Measurements from ENCODE around the gene C5orf63. TPM values are rescaled to one million over a fixed set of nuclear protein-coding genes. Genes with fewer than 3 reads are reported as not detected.
"Not testable (repeated sequence)": the region's sequence is repeated elsewhere in the genome, so short reads cannot be mapped to it uniquely, and the experiment has no call there.

Gene C5orf63
- total RNA-seq, 1 experiment from 2014 or later: 4.7 TPM

DNA sequence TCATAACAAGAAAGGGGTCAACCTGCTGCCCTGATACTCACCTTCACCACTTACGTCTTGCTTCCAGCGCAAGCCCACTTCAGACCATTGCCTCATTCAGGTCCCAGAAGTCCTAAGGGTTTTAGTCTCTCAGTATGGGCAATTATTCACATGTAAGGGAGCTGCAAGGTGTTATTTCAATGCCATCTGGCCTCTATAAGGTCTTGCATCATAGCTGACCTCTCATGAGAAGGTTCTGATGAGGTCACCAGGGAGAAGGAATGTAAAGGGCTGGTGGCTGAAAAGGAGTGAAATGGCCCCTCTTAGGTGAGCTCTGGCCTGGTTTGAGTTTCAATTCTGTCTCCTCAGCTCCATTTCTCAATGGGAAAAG, 41.5 kb downstream of the C5orf63 start:
- DNase-seq (ENCODE audit: low read depth): no peak

DNA sequence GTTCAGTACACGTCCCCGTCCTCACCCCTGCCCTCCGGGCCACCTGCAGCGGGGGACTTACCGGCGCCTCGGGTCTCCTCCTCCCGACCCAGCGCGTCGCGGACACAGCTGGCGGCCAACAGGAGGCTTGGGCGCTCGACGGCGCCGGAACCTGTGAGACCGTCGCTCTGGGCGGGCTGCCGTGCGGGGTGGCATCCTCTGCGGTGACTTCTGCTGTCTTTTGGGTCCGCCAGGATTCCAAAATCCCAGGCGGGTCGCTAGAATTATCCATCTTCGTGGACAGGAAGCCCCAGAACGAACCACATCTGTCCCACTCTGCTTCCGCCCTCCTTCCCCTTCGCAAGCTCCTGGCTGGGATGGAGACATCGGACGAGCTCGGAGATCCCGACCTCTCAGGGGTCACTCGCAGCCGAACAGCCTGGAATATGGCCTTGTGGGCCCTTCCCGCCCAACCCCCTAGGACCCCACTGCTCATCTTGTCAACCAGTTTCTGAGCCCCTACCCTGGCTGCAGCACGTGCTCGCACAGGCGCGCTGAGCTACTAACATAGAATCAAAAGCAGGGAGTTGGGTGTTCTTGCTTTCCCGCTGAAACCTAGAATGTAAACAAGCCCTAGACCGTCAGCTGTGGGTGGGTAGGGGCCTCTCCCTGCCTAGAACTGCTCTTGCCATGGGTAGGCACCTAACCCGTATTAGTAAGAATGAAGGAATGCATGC, 42.0 kb downstream of the C5orf63 start:
- DNase-seq (ENCODE audit: low read depth): no peak

DNA sequence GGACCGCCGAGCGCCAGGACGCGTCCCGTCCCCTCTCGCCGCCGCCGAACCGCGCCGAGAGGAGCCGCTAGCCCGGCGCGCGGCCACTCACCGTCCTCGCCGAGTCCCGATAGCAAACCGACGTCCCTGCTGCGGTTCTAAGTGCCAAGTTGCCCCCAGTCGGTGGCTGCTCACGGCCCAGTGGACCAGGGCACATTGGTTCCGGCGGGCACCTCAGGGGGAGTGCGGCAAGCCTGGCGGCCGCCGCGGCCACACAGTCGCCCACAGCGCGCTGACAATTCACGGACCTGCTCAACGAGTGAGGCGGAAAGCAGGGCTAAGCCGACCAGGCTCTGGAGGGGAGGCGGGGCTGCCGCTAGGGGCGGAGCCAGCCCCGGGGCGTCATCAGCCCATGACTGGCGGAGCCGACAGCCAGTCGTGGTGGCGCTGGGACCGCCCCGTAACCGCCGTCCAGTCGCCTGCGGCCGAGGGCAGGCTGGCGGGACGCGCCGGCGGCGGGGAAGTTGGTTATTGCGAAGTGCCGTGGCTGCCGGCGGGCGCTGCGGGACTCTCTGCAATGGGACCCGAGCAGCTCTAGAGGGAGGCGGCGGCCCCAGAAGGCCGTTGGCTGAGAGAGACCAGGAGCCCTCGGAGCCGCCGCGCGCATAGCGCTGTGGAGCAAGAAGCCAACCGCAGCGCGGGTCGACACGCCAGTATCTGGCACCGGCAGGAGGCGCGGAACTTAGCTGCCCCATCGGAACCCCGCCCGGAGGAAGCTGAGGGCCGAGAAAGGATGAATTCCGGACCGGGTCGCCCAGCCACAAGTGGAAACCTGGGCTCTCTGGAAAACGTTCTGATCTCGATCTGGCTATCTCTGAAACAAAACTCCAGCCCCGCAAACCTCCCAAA, 42.8 kb downstream of the C5orf63 start, which contains the start of gene MARCHF3:
MARCHF3 (minus strand) TSS at position 300 of the 888 bp plus-strand sequence. CDS start 112,387 bp downstream, outside the sequence.
- peak; percentile 98 for DNase-seq (ENCODE audit: low read depth)

DNA sequence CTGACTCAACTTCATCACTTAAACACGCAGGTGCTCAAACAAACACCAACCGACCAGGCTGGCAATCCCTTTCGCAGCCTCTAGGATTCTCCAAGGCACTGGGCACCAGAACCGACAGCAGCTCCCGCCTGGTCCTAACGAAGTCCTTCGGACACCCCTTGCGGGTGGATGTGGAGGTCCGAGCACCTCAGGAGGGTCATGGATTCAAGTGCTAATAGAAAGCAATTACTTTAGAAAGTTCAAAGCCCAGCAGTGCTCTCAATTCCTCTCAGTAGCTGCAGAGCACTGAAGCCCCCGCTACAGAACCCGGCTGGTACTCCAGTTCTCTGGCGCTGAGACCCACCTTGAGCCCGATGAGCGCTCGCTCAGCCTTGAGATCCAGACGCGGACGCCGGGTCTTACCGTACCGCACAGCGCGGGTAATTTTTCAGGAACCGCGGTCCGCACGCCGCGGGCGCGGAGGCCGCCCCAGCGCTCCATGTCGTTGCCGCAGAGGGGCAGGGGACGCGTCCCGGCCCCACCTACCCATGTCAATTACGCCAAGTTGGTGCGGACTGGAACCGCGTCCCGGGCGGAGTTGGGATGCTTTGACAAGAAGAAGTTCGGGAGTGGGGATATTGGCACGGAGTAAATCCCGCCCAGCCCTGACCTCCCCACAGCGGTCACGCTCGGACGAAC, 43.6 kb downstream of the C5orf63 start:
- DNase-seq (ENCODE audit: low read depth): peak; percentile 78

DNA sequence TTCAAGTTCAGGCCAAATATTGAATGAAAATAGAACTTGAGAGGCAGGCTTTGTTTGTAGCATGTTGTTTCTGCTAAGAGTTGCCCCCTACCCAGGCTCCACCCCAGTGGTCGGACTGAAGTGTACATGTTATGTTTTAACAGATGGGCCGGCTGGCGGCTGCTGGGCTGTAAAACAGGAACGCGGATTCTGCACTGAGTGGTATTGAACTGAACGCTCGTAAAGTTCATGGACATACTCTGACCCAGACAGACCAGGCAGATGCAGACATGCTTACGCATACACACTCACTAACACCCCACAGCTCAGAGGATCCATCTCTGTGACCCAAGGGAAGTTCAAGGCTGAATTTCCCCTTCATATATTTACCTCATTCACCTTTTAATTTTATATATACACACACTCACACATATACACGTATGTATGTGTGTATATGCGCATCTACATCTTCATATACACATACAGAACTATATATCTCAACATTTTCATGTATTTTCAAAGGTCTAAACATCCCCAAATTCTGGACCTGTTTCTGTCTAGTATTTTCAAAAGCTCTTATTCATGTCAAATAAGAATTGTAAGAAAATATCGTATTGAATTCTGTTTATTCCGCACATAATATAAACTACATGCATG, 44.4 kb downstream of the C5orf63 start:
- no peak for DNase-seq (ENCODE audit: low read depth)

DNA sequence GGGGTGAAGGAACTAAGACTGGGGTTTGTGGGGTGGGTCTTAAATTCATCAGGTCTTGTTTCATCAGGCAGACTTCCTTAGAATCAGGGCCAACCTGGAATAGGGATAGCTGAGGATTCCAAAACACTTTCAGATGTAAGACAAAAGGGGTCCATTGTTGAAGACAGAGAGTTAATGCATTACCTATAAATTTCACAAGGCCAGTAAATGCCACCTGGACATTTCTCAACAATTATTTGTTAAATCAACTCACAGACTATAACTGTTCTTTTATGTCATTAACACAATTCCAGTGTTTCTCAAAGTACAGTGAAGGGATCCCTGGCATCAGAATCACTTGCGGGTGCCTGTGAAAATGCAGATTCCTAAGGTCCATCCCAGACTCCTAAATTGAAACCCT, 45.8 kb downstream of the C5orf63 start:
- DNase-seq (ENCODE audit: low read depth): no peak

DNA sequence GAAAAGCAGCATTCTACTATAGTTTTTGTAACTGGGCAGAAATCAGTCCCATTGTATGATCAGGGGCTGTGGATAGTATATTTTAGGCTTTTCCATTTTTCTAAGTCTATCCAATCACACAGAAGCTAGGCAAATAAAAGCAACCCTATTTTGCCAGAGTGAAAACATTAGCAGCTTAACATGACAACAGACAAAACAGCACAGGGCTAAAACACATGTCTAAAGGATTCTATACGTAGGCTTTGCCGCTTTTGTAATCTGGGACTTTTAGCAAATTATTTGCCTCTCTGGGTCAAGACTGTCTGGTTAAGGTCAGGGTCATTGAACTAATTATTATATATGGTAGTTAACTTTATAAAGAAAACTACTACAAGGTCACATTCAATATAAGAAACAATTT, 47.1 kb downstream of the C5orf63 start:
- DNase-seq (ENCODE audit: low read depth): no peak

DNA sequence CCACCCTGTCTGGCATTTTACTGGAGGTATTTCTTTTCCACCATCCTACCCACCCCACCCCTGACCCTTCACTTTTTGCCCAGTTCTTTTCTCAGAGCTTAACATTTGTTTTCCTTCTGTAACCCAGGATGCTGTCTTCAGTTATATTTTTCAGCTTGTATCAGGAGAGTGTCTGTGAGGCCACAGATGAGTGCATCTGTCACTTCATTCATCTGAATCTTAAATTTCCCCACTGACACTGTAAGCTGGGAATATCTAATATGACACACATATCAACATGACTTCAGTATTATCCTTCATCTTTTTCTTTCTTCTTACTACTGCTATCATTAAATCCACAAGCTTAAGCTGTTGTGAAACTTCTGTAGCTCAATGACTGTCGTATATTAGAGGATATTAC, 47.8 kb downstream of the C5orf63 start:
- no peak for DNase-seq (ENCODE audit: low read depth)

DNA sequence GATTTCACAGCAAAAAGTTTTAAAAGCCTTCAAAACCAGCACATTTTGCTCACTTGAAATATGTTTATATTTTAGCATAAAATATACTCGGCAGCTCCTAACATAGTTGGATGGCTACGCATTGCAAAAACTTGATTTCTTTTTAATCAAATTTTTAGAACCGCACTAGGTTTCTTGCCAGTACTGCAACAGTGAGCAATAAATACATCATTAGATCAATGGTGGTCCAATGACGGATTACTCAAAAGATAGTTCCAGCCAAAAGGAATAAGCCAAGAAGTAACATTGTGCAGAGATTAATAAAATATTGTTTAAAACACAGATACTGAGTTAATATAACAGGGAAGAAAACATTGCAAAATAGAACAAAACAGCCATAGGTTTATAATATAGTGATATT, 48.5 kb downstream of the C5orf63 start:
- no peak for DNase-seq (ENCODE audit: low read depth)

DNA sequence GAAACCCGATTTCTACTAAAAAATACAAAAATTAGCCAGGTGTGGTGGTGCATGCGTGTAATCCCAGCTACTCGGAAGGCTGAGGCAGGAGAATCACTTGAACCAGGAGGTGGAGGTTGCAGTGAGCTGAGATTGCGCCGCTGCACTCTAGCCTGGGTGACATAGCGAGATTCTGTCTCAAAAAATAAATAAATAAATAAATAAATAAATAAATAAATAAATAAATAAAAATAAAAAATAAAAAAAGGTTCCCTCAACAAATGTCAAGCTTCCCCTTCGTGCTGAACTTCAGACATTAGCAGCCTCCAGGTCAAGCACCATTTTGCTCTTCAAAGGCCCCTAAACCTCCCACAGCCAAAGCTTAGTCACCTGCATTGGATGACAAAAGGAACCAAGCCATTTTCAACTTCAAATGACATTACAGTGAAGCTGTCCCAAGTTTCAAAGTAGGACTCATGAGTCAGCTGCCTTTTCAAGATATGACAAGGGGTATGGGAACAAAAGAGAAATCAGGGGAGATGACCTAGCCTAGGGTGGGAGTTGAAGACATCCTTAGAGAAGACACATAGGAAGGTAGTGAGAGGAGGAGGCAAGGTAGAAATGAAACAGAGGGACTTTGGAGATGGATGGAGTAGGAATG, 49.6 kb downstream of the C5orf63 start:
- not testable (repeated sequence) for DNase-seq (ENCODE audit: low read depth)

DNA sequence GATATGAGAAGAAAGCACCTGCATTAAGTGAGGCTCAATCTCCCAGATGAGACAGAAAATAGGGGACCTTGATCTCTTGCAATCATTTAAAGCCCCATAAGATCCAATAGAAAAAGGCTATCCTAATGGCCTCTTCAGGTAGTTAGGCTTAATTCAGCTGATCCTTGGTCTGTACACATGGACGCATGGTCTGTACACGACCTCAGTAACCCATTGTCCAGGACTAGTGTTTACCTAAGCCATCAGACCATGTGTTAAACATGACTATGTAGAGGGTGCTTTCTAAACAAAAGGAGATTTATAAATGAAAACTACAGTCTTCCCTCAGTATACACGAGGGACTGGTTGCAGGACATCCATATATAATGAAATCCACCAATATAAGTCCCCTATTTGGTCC, 50.5 kb downstream of the C5orf63 start:
- no peak for DNase-seq (ENCODE audit: low read depth)

DNA sequence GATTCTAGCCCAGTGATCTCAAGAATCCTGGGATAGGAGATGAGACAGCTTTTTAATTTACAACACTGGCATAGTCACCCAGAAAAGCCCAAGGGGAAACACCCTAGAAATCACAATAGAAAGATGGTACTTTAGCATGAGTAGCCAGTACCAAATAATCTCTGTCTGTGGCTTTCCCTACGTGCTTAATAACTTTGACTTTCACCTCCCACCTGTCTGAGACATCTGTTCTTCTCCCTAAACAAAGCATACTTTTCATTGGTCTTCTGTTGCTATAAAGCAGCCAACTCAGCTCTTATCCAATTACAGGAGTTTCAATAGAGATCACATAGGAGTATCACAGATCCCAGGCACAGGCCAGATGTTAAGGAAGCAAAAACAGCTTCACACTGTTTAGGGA, 53.4 kb downstream of the C5orf63 start:
- no peak for DNase-seq (ENCODE audit: low read depth)

DNA sequence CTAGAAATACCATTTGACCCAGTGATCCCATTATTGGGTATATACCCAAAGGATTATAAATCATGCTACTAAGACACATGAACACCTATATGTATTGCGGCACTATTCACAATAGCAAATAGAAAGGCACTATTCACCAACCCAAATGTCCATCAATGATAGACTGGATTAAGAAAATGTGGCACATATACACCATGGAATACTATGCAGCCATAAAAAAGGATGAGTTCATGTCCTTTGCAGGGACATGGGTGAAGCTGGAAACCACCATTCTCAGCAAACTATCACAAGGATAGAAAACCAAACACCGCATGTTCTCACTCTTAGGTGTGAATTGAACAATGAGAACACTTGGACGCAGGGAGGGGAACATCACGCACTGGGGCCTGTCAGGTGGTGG, 56.6 kb downstream of the C5orf63 start:
- DNase-seq (ENCODE audit: low read depth): not testable (repeated sequence)

DNA sequence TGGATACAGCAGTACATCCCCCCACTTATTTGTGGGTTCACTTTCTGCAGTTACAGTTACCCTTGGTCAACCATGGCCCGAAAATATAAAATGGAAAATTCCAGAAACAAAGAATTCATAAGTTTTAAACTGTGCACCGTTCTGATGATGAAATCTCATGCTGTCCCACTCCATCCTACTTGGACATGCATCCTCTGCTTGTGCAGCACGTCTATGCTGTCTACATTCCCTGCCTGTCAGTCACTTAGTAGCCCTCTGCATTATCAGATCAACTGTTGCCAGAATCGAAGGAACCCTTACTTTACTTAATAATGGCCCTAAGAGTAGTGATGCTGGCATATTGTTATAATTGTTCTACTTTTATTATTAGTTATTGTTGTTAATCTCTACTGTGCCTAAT, 57.6 kb downstream of the C5orf63 start:
- no peak for DNase-seq (ENCODE audit: low read depth)

DNA sequence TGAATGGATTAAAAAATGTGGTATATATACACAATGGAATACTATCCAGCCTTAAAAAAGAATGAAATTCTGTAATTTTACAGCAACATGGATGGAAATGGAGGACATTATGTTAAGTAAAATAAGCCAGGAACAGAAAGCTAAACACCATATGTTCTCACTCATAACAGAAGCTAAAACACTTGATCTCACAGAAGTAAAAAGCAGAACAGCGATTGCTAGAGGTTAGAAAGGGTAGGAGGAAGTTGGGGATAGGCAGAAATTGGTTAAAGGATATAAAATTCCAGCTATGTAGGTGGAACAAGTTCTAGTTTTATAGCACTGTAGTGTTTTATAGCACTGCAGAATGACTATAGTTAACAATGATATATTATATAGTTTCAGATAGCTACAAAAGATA, 58.7 kb downstream of the C5orf63 start:
- DNase-seq (ENCODE audit: low read depth): no peak

DNA sequence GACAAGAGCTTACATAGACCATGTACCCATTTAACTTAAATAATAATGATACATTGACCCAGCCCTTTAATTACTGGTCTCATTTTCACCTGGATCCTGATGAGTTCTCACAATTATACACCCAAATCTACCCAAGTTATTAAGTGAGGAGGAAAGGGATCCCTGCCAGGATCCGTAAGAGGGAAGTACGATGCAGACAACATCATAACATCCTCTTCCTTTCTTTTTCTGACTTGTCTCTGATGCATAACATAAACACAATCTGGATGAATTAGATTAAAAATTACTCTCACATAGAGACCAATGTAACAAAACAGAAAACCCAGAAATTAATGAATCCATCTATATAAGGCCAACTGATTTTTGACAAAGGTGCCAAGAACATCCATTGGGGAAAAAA, 59.9 kb downstream of the C5orf63 start:
- peak; percentile 20 for DNase-seq (ENCODE audit: low read depth)

DNA sequence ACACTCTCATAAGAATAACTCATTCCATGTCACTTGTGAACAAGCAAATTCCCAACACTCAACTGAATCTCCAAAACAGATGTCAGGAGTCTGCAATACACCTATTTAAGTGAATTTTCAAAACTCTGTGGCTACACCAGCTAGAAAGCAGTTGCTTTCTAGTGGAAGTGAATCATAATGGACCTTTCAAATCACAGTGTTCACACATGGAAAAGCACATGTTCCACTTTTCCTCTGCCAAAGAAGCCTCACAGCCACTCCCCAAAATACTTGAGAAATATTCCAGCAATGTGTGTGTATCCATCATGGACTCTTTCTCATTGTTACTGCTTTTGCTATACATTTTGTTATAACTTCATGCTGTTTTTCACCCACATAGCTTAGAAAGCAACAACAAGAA, 60.4 kb downstream of the C5orf63 start:
- DNase-seq (ENCODE audit: low read depth): peak; percentile 63

DNA sequence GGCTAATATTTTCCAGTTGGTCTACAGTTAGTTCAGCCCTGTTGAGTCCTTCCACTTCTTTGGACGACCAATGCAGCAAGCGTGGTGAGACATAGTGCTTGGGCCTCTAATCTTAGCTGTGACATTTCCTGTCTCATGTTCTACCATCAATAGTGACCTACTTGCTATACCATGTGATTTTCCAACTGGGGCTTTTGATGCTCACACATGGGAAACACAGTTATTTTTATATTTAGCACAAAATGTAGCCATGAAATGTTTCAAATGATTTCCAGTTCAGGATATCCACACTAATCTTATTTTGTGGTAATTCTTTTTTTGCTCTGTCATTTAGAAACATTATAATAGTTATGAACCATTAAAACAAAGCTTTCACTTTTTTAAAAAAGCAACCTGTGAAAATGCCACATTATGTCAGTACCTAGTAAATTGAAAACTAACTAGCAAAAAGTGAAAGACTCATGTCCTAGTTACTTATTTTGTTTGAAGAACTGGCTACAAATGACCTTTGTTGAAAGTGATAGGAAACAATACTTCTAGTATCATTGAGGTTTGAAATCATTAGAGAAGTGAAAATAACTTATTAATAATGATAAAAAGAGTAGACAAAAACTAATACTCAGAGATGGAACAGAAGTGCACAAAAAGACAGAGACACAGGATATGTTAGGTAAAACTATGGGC, 61.2 kb downstream of the C5orf63 start:
- peak; percentile 41 for DNase-seq (ENCODE audit: low read depth)

DNA sequence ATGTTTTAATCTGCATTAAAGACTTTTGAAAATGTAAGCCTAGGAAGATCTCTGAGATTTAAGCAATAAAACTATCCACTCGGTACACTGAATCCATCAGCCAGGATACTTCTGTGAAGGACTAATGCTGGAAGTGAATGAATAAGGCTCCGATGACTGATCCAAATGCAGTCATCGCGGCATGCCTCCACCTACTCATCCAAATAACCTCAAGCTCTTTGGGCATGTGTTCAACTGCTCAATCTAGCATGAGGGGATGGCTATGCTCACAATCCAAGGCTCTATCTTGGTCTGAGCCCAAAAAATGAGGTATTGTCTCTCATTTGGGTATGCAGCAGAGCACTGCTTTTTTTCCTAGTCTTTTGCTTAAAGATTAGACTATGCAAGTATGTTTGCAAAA, 62.1 kb downstream of the C5orf63 start:
- DNase-seq (ENCODE audit: low read depth): peak; percentile 91

DNA sequence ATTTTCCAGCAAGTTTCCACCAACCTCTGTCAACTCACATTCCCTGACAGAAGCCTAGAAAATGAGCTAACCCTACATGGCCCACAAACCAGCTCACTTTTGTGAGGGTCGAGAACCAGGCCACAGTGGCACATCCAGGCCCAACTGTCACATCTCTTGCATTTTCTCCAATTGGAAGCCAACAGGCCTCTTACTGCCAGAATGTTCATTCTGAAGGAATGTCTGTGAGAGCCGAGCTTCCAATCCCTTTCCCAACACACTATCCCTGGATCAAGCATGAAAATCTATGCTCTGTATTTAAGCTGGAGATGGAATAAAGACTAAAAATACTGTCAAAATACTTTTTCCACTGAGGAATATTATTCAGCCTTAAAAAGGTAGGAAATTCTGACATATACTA, 62.9 kb downstream of the C5orf63 start:
- no peak for DNase-seq (ENCODE audit: low read depth)

DNA sequence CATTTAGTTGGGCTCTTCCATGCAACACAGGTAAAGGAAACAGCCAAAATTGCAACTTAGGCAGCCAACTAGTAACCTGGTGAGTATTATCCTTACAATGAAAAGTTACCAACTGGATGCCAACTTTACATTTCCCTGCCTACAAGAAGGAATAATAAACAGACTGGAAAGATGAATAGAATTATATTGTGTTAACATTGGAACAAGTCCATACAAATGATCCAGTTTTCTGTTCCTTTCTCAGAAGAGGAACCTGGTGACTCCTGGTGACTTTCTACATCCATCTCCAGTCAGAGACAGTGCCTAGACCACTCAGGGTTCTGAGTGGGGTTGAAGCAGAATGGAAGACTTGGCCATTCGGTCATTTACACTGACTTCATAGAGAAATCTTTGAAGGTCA, 63.5 kb downstream of the C5orf63 start:
- DNase-seq (ENCODE audit: low read depth): no peak

All from Daoy (cell line).